GM06990 (cell line): Measurements from ENCODE around the gene SLC14A1.

Source experiments
- DNase-seq: peaks from one replicate; pipeline ENCODE4 v3.0.0-alpha.2; 2011; ENCODE audit not compliant: insufficient read length; ENCODE audit errors: extremely low read depth
- H3K27me3 ChIP-seq: replicated peaks from 2 replicates; pipeline ENCODE4 v1.6.0; 2011; ENCODE audit warnings: low read length; ENCODE audit not compliant: control insufficient read depth, insufficient read depth
- H3K36me3 ChIP-seq: 2 replicates; pipeline ENCODE4 v1.5.1; 2011; ENCODE audit warnings: low read length; ENCODE audit not compliant: control insufficient read depth, insufficient read depth
- H3K4me3 ChIP-seq: replicated peaks from 2 replicates; pipeline ENCODE4 v1.5.1; 2011; ENCODE audit warnings: low read depth, mild to moderate bottlenecking, control low read depth, low read length
- TF ChIP-seq, protein P1 (sequence below): IDR thresholded peaks from 2 replicates; pipeline ENCODE4 v1.5.1; 2011; ENCODE audit warnings: low read length, control low read depth, mild to moderate bottlenecking, inconsistent platforms; ENCODE audit not compliant: insufficient read depth, poor library complexity, severe bottlenecking

SLC14A1 gene

DNA sequence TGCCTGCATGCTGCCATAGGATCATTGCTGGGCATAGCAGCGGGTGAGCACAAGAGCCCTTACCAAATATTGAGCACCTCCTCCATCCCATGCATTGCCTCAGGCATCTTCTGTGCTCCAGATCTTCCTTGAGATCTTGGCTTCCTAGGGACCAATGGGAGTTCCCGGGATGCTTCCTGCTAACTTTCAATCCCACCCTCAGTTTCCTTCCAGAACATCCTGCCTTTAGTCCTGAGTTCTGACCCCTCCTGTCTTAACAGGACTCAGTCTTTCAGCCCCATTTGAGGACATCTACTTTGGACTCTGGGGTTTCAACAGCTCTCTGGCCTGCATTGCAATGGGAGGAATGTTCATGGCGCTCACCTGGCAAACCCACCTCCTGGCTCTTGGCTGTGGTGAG, 15.3 kb downstream of the SLC14A1 start:
- no peak for DNase-seq

DNA sequence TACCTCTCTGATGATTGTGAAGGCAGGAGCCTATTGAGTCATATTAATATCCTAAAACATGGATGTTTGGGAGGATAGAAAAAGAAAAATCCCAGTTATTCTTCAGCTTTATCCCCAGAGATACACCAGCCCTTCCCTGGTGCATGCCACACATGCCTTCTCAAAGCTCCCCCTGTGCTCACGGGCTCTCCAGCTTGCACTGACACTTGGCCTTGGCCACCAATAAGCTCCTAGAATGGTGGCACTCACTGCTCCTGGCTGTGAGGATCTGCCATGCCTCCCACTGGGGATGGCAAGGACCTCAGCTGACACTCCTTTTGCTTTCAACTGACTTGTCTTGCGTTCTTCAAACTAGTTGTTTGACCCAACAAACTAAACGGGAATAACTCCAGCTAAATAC, 15.9 kb downstream of the SLC14A1 start:
- Histone ChIP-seq H3K27me3 (no peaks in the 10 kb centered on the region; the same call in 1 of the 2 replicates), H3K36me3 (no peaks in the 10 kb centered on the region), H3K4me3 (no peak overlapping the region)
- DNase-seq, result no peak
- TF ChIP-seq, protein P1, sequence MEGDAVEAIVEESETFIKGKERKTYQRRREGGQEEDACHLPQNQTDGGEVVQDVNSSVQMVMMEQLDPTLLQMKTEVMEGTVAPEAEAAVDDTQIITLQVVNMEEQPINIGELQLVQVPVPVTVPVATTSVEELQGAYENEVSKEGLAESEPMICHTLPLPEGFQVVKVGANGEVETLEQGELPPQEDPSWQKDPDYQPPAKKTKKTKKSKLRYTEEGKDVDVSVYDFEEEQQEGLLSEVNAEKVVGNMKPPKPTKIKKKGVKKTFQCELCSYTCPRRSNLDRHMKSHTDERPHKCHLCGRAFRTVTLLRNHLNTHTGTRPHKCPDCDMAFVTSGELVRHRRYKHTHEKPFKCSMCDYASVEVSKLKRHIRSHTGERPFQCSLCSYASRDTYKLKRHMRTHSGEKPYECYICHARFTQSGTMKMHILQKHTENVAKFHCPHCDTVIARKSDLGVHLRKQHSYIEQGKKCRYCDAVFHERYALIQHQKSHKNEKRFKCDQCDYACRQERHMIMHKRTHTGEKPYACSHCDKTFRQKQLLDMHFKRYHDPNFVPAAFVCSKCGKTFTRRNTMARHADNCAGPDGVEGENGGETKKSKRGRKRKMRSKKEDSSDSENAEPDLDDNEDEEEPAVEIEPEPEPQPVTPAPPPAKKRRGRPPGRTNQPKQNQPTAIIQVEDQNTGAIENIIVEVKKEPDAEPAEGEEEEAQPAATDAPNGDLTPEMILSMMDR, result no peak

More for the DNA sequence above, 15.3 kb downstream of the SLC14A1 start:
- H3K27me3 ChIP-seq, result no peaks in the 10 kb centered on the region; the same call in 1 of the 2 replicates
- H3K4me3 ChIP-seq, result no peak overlapping the region
- no peaks in the 10 kb centered on the region for H3K36me3 ChIP-seq
- TF ChIP-seq, protein P1, result no peak

DNA sequence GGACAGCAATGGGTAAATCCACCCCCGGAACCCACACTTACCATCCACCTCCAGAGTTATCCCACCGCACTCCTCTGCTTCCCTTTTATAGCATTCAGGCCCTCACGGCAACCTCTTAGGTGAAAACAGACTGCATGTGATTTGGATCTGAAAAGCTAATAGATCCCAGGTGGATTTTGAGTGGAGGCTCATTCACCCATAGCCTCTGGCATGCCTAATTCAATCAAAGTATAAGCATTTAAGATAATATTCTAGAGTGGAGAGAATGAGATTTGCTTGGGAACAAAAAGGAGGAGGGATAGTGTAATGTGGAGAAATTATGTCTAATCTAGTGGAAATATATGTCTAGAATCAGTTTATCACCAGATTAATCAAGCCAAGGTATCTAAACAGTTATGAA, 17.1 kb downstream of the SLC14A1 start:
- H3K4me3 ChIP-seq, result no peak overlapping the region
- DNase-seq, result no peak
- no peaks in the 10 kb centered on the region for H3K36me3 ChIP-seq
- TF ChIP-seq, protein P1, result no peak
- no peaks in the 10 kb centered on the region; the same call in 1 of the 2 replicates for H3K27me3 ChIP-seq

DNA sequence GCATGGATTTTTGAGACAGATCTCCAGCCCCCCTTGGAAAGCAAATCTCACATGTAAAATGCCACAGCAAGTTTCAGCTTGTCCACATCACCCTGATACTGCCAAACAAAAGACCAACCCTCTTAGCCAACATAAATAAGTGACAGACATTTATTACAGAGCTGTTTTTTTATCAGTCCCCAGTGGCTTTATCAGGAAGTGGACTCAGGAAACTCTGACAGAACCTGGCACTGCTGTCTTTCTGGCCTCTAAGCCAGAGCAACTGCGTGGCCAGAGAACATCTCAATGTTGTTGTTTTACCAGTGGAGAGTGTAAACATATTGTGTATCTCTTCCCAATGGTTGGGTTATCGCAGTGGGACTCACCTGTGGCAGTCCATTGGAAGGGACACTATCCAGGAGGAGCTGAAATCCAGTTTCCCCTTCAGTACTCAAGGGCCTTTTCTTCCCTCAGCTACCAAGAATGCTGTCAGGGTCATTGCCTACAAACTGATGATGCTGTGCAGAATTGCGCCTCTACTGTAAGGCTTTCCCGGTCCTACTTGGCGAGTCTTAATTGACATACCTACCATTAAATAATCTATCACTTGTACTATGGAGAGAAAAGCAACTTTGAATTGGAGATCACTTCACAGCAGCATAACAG, 22.0 kb downstream of the SLC14A1 start:
- H3K27me3 ChIP-seq, result no peaks in the 10 kb centered on the region
- H3K36me3 ChIP-seq, result no peaks in the 10 kb centered on the region
- no peak overlapping the region for H3K4me3 ChIP-seq
- TF ChIP-seq, protein P1, result no peak
- DNase-seq, result no peak

DNA sequence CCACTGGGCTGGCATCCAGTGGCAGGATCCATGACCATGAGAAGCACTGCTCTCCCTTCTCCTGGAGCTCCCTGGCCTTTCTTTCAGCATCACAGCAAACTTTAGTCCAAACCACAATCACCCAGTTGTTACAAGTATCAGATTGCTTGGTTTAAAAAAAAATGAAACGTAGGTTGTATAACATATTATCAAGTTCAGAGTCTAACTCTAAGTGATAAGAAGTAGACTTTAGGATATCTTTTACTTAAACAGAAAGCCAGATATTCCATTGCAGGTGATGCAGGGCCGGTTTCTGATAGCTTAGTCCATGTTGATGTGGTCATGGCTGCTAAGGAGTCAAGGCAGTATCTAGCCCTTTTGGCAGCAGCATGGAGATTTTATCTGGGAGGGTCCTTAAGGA, 24.5 kb downstream of the SLC14A1 start:
- Histone ChIP-seq H3K36me3 (no peaks in the 10 kb centered on the region), H3K4me3 (no peak overlapping the region), H3K27me3 (no peaks in the 10 kb centered on the region)
- no peak for DNase-seq
- TF ChIP-seq, protein P1, result no peak
